ENCODE measurements around the gene SLC24A1. TPM values are rescaled to one million over a fixed set of nuclear protein-coding genes. Genes with fewer than 3 reads are reported as not detected.

SLC24A1 gene
- total and polyA plus RNA-seq, 2 of the 13 experiments (the other 11 are each of a cell fraction or from before 2014, with no cell fraction given): 5.9 to 8.3 TPM

DNA sequence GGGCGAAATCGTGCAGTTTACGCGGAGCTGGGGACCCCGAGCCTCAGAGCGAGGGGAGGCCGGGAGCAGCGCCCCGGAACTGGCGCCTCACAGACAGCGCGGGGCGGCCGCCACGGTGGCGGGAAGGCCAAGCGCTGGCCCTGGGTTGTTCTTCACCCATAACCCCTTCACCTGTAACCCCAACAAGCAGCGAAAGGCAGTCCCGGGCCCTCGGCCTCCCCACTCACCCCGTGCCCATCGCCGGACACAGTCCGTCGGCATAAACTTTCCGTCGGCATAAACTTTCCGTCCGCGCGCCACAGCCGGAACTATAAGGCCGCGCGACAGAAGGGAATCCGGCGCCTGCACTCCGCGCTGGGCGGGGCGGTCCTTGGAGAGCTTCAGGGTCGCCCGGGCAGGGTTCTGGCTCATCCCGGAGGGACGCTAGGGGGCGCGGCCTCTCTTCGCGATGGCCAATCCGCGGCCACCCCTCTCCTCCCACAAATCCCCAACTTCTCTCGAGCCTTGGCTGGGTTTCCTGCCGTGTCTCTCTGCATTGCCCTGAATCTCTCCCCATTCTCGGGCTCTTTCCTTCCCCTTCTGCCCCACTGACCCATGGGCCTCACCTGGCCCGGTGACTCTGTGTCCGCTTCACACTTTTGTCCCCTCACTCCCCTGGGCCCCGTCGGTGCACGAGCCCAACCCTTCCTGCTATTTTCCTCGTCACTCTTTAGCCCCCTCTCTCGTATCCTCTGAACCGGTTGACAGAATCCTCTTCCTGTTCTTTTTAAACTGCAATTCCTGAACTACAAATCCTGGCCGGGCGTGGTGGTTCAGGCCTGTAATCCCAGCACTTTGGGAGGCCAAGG is 10.6 kb upstream of the SLC24A1 start, which contains the start of gene INTS14 (continued):
- TF ChIP-seq, protein P1, sequence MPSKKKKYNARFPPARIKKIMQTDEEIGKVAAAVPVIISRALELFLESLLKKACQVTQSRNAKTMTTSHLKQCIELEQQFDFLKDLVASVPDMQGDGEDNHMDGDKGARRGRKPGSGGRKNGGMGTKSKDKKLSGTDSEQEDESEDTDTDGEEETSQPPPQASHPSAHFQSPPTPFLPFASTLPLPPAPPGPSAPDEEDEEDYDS (CRISPR knock-in tag; IDR thresholded peaks at IDR 0.05): peak; percentile 91
- TF ChIP-seq FOXM1 (CRISPR knock-in tag; IDR thresholded peaks at IDR 0.05) (no peak), ZNF256 (CRISPR knock-in tag; conservative IDR thresholded peaks at IDR 0.05) (peak; percentile 73), EHMT2 (IDR thresholded peaks at IDR 0.05; ENCODE audit: borderline replicate concordance, low read depth, low read length) (no peak), PITX1 (CRISPR knock-in tag; IDR thresholded peaks at IDR 0.05) (peak; percentile 72), ZNF296 (CRISPR knock-in tag; conservative IDR thresholded peaks at IDR 0.05) (0 out of 2 replicates have a peak, but pooled peaks have one; percentile 11), SMYD3 (CRISPR knock-in tag; IDR thresholded peaks at IDR 0.05) (0 out of 2 replicates have a peak, but pooled peaks have one; percentile 75), BHLHE40 (IDR thresholded peaks at IDR 0.05; ENCODE audit: low read length) (peak; percentile 60), ZBTB1 (CRISPR knock-in tag; IDR thresholded peaks at IDR 0.05; ENCODE audit: borderline replicate concordance) (0 out of 2 replicates have a peak, but pooled peaks have one; percentile 19), HNRNPL (IDR thresholded peaks at IDR 0.05; ENCODE audit: low read depth, low read length) (peak; percentile 82; the same call in 1 of the 2 replicates), MIER3 (CRISPR knock-in tag; IDR thresholded peaks at IDR 0.05; ENCODE audit: borderline replicate concordance) (peak; percentile 96), MBNL3 (CRISPR knock-in tag; conservative IDR thresholded peaks at IDR 0.05) (no peak), CBFB (CRISPR knock-in tag; IDR thresholded peaks at IDR 0.05) (no peak; the same call in none of the 2 replicates), NR2F2 (IDR thresholded peaks at IDR 0.05; ENCODE audit: borderline replicate concordance, low read depth) (0 out of 2 replicates have a peak, but pooled peaks have one; percentile 14), MYNN (CRISPR knock-in tag; IDR thresholded peaks at IDR 0.05; ENCODE audit: low read depth) (peak; percentile 45; the same call in 1 of the 2 replicates)
- TF ChIP-seq, protein P2, sequence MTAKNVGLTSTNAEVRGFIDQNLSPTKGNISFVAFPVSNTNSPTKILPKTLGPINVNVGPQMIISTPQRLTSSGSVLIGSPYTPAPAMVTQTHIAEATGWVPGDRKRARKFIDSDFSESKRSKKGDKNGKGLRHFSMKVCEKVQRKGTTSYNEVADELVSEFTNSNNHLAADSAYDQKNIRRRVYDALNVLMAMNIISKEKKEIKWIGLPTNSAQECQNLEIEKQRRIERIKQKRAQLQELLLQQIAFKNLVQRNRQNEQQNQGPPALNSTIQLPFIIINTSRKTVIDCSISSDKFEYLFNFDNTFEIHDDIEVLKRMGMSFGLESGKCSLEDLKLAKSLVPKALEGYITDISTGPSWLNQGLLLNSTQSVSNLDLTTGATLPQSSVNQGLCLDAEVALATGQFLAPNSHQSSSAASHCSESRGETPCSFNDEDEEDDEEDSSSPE (CRISPR knock-in tag; IDR thresholded peaks at IDR 0.05): peak; percentile 91
- TF ChIP-seq, protein P3, sequence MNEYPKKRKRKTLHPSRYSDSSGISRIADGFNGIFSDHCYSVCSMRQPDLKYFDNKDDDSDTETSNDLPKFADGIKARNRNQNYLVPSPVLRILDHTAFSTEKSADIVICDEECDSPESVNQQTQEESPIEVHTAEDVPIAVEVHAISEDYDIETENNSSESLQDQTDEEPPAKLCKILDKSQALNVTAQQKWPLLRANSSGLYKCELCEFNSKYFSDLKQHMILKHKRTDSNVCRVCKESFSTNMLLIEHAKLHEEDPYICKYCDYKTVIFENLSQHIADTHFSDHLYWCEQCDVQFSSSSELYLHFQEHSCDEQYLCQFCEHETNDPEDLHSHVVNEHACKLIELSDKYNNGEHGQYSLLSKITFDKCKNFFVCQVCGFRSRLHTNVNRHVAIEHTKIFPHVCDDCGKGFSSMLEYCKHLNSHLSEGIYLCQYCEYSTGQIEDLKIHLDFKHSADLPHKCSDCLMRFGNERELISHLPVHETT (CRISPR knock-in tag; conservative IDR thresholded peaks at IDR 0.05): peak; percentile 93
- TF ChIP-seq, protein P4, sequence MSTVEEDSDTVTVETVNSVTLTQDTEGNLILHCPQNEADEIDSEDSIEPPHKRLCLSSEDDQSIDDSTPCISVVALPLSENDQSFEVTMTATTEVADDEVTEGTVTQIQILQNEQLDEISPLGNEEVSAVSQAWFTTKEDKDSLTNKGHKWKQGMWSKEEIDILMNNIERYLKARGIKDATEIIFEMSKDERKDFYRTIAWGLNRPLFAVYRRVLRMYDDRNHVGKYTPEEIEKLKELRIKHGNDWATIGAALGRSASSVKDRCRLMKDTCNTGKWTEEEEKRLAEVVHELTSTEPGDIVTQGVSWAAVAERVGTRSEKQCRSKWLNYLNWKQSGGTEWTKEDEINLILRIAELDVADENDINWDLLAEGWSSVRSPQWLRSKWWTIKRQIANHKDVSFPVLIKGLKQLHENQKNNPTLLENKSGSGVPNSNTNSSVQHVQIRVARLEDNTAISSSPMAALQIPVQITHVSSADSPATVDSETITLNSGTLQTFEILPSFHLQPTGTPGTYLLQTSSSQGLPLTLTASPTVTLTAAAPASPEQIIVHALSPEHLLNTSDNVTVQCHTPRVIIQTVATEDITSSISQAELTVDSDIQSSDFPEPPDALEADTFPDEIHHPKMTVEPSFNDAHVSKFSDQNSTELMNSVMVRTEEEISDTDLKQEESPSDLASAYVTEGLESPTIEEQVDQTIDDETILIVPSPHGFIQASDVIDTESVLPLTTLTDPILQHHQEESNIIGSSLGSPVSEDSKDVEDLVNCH (CRISPR knock-in tag; IDR thresholded peaks at IDR 0.05): no peak
- TF ChIP-seq, protein P5, sequence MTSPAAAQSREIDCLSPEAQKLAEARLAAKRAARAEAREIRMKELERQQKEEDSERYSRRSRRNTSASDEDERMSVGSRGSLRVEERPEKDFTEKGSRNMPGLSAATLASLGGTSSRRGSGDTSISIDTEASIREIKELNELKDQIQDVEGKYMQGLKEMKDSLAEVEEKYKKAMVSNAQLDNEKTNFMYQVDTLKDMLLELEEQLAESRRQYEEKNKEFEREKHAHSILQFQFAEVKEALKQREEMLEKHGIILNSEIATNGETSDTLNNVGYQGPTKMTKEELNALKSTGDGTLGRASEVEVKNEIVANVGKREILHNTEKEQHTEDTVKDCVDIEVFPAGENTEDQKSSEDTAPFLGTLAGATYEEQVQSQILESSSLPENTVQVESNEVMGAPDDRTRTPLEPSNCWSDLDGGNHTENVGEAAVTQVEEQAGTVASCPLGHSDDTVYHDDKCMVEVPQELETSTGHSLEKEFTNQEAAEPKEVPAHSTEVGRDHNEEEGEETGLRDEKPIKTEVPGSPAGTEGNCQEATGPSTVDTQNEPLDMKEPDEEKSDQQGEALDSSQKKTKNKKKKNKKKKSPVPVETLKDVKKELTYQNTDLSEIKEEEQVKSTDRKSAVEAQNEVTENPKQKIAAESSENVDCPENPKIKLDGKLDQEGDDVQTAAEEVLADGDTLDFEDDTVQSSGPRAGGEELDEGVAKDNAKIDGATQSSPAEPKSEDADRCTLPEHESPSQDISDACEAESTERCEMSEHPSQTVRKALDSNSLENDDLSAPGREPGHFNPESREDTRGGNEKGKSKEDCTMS (CRISPR knock-in tag; conservative IDR thresholded peaks at IDR 0.05): no peak
